WTC11 (cell line): Measurements from ENCODE around the gene TOM1.

Experiments
- CTCF ChIP-seq: fragments of 200-600 bp; IDR thresholded peaks from 2 replicates; pipeline ENCODE4 v1.8.0; 2022; ENCODE audit warnings: antibody characterized with exemption
- E2F1 ChIP-seq: sonication (generic); formaldehyde crosslinking; IDR thresholded peaks from 2 replicates; pipeline ENCODE4 v1.8.0; 2022; ENCODE audit warnings: mild to moderate bottlenecking, missing genetic modification reagents
- E2F4 ChIP-seq: sonication (generic); formaldehyde crosslinking; IDR thresholded peaks from 2 replicates; pipeline ENCODE4 v1.8.1; 2022; ENCODE audit warnings: low read depth, mild to moderate bottlenecking, moderate library complexity, missing genetic modification reagents, borderline replicate concordance
- ETV6 ChIP-seq: sonication (generic); formaldehyde crosslinking; IDR thresholded peaks from 2 replicates; pipeline ENCODE4 v1.8.1; 2022; ENCODE audit warnings: mild to moderate bottlenecking, missing genetic modification reagents
- FOXP1 ChIP-seq: sonication (generic); formaldehyde crosslinking; IDR thresholded peaks from 2 replicates; pipeline ENCODE4 v1.8.0; 2022; ENCODE audit warnings: missing genetic modification reagents, mild to moderate bottlenecking, moderate library complexity, borderline replicate concordance
- HMGA2 ChIP-seq: fragments of 250-450 bp; sonication (Bioruptor Pico); IDR thresholded peaks from 2 replicates; pipeline ENCODE4 v1.4.0; 2021; ENCODE audit warnings: mild to moderate bottlenecking, moderate library complexity
- IRF2 ChIP-seq: sonication (generic); formaldehyde crosslinking; IDR thresholded peaks from 2 replicates; pipeline ENCODE4 v1.8.0; 2022; ENCODE audit warnings: low read depth, missing genetic modification reagents, borderline replicate concordance
- JUN ChIP-seq: sonication (generic); formaldehyde crosslinking; IDR thresholded peaks from 2 replicates; pipeline ENCODE4 v1.8.0; 2023; ENCODE audit warnings: mild to moderate bottlenecking, missing genetic modification reagents
- NFE2L1 ChIP-seq: sonication (generic); formaldehyde crosslinking; IDR thresholded peaks from 2 replicates; pipeline ENCODE4 v1.8.1; 2023; ENCODE audit warnings: missing genetic modification reagents
- NR2C2 ChIP-seq: sonication (generic); formaldehyde crosslinking; IDR thresholded peaks from 2 replicates; pipeline ENCODE4 v1.8.0; 2022; ENCODE audit warnings: mild to moderate bottlenecking, missing genetic modification reagents
- TCF7 ChIP-seq: sonication (generic); formaldehyde crosslinking; IDR thresholded peaks from 2 replicates; pipeline ENCODE4 v1.8.0; 2022; ENCODE audit warnings: mild to moderate bottlenecking, low read depth, missing genetic modification reagents, moderate library complexity
- TEAD1 ChIP-seq: sonication (generic); formaldehyde crosslinking; IDR thresholded peaks from 2 replicates; pipeline ENCODE4 v1.8.0; 2022; ENCODE audit warnings: mild to moderate bottlenecking, missing genetic modification reagents
- ZNF425 ChIP-seq: fragments of 250-450 bp; sonication (Bioruptor Pico); conservative IDR thresholded peaks from 2 replicates; pipeline ENCODE4 v1.9.0; 2021; ENCODE audit warnings: mild to moderate bottlenecking

GRCh38 chr22:35343664-35344550, 44.2 kb downstream of the TOM1 start:
- no peak for TF ChIP-seq CTCF
- no peak for TF ChIP-seq FOXP1 (CRISPR knock-in tag)
- no peak for TF ChIP-seq TCF7 (CRISPR knock-in tag)
- no peak for TF ChIP-seq TEAD1 (CRISPR knock-in tag)
- no peak for TF ChIP-seq HMGA2 (CRISPR knock-in tag)
- no peak for TF ChIP-seq ZNF425 (CRISPR knock-in tag)
- TF ChIP-seq E2F4 (CRISPR knock-in tag) = no peak
- no peak for TF ChIP-seq E2F1 (CRISPR knock-in tag)
- TF ChIP-seq IRF2 (CRISPR knock-in tag) = no peak
- no peak for TF ChIP-seq NFE2L1 (CRISPR knock-in tag)
- TF ChIP-seq ETV6 (CRISPR knock-in tag) = no peak
- TF ChIP-seq JUN (CRISPR knock-in tag) = no peak
- TF ChIP-seq NR2C2 (CRISPR knock-in tag) = no peak
